Ureter (tissue), 1 donor: ENCODE measurements around the gene AOX1. TPM values are rescaled to one million over a fixed set of nuclear protein-coding genes. Genes with fewer than 3 reads are reported as not detected.
"Not testable (repeated sequence)": the region's sequence is repeated elsewhere in the genome, so short reads cannot be mapped to it uniquely, and the experiment has no call there.

Experiments
- DNase-seq: peaks from one replicate; pipeline ENCODE4 v3.0.0-alpha.2; 2020; ENCODE audit warnings: low spot score
- total RNA-seq: library from RNA; stranded (reverse); gene quantifications from one replicate; pipeline ENCODE4 v1.2.4, GENCODE V29; 2023
- donor health status: DM: yes; HTN: yes; CAD: no.

AOX1 gene
- total RNA-seq, 1 donor from 2014 or later, result 56.6 TPM

DNA sequence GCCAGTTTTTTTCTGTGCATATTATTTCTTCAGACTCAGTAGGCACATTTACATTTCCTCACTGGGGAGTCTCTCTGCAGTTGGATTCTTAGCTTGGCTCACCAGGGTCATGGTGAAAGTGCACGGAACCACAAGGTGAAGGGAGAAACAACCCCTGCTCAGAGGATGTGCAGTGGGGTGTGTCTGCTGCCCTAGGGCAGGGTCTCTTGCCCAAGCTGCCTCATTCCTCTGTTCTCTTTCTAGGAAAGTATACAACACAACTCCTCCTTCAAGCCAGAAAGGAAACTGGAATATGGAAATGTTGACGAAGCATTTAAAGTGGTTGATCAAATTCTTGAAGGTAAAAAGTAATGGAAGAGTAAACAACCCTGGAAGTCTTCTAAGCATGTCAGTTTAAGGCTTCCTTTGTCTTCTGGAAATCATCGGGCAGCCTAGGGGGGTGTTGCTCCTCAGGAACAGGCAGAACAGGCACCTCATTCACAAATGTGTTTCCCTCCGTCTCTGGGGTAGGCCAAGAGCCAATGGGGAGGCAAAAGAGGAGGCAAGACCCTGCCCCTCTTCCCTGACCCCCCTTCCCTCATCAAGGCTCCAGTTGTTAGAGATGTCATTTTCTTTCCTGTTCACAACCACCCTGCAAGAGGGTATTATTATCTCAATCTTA, 41.4 kb downstream of the AOX1 start:
- DNase-seq, result no peak

- not testable (repeated sequence) for DNase-seq
These were observed 42.6 kb downstream of the AOX1 start for GRCh38 chr2:200628461-200628860.

- no peak for DNase-seq
These were observed 45.5 kb downstream of the AOX1 start for GRCh38 chr2:200631287-200631686.

DNA sequence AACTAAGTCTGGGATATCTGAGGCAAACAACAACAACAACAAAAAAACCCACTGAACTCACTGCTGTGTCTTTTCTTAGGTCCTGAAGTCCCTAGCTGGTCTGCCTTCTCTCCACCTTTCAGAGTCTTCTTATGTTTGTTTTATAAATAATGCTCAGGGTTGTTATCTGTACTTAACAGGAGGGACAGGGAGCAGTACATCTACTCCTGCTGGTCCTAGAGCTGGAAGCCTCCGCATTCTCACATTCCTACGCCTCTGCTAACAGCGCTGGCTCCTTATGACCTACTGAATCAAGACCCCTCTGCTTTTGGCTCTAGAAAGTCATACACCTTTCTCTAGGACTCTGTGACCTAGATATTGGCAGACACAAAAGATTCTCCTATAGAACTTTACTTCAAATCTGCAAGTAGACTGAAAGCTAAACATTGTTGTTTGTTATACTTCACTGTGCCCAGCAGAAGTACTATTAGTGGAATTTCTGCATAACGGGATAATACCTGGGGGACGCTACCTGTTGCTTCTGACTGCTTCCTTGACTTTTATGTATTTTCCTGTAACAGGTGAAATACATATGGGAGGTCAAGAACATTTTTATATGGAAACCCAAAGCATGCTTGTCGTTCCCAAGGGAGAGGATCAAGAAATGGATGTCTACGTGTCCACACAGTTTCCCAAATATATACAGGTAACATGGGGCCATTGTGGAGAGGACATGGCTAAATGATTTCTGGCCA, 48.6 kb downstream of the AOX1 start:
- no peak for DNase-seq

DNA sequence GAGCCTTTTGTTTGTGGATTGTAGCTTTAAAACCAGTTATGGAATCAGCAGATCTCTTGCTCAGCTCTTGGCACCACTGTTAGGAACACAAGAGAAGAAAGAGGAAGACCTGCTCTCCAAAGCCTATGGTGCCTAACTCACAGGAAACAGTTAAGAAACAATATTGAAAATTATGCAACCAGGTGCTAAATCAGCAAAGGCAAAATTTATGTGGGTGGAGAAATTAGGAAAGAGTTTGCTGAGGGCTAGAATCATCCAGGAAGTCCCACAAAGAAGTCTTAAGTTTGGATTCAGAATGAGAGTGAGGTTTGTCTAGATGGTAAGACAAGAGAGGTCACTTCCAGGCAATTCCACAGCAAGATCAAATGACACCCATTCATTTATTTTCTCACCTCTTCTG, 49.4 kb downstream of the AOX1 start:
- DNase-seq, result no peak

- DNase-seq, result no peak
These were observed 52.1 kb downstream of the AOX1 start for GRCh38 chr2:200637901-200638300.

DNA sequence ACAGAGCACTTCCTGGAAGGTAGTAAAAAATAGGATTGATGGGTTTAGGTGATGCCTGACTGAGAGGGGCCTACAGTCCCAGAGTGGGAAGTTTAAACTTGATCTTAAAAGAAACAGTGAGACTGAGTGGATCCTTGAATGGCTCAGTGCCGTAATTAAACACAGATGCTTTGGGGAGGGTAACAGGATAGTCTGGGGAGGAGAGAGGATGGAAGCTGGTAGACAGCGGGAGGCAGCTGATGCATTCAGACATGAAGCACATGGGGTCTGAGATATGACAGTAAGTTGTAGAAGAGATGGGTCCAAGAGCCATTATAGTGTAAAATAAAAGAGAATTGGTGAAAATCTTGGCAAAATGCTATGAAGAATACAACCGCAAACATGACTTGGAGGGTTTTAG, 54.4 kb downstream of the AOX1 start:
- DNase-seq, result no peak

- DNase-seq, result no peak
These were observed 55.1 kb downstream of the AOX1 start for GRCh38 chr2:200640901-200641300.

- not testable (repeated sequence) for DNase-seq
These were observed 62.9 kb downstream of the AOX1 start for GRCh38 chr2:200648518-200649281.

- DNase-seq, result no peak
These were observed 63.9 kb downstream of the AOX1 start for GRCh38 chr2:200649724-200650123.

DNA sequence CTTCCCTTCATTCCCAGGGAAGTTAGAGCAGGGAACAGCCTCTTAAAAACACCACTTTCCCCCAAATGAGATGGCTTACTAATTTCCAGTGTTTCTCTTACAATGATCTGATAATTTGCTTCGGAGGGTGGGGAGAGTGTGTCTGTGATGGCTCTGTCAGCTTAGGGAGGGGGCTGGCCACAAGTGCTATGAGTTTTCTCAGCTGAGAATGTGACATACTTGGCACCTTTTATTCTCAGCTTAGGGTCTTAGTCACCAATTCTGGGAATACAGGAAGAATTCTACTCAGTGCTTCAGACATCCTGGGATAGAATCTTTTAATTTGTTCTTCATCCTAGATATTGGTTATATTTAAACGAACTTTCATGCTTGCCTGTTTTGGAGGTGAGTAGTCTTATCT, 64.4 kb downstream of the AOX1 start:
- DNase-seq, result no peak

DNA sequence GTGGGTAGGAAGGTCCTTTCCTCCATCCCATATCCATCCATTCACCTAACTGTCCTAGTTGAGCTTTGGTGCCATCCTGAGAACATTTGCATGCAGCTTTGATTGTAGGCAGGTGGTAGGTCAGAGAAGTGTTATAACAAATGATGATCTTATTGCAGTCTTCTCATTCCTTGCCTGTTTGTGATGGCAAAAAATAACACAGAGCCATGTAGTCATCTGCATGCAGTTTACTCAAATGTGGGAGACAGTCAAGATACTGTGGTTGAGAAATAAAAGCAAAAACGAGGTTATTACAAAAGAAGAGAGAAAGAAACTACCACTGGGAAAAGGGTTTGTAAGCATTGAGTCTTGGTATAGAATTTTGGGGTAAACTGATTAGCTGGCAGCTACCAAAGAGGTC, 66.3 kb downstream of the AOX1 start:
- DNase-seq, result no peak

GRCh38 chr2:200653021-200653420, 67.2 kb downstream of the AOX1 start:
- no peak for DNase-seq

DNA sequence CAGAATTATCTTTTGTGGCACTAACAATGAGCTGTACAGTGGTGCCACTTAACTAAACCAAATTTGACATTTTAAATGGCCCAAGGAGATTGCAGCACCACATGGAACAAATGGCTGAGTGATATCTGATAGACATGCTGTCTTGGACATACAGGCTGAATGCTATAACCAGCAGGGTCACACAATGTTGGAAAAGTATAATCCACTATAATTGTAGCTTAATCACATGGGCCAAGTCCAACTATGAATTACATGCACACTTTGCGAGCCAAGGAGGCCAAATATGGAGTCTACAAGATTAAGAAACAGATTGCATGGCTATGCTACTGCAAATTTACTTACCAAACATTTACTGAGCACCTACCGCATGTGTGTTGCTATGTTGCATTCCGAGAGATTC, 69.0 kb downstream of the AOX1 start:
- no peak for DNase-seq

DNA sequence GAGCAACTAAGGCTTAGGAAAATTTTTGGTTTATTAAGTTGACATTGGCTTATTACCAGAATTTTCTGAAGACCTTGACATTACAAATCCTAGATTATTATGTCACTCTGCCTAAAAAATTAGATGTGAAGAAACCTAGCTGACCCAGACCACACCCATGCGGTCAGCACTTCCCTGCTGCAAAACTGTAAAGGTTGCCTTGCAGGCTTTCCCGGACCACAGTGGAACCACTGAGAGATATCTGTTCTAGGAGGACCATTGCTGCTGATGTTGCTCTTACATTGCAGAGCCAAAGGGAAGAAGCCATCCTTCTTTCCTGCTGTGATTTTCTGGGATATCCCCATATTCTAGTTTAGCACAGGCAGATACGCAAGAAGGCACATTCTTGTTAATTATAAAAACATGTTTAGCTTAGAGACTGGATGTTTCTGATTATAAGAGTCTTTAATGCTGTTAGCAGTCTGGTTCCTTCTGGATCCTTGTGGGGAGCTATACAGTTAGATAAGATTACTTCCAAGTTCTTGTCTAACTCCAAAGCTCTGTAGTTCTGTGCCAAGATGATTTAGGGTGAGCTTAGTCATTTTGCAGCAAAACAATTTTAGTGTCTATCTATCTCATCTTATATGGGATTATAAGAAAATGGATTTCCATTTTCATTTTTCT, 70.2 kb downstream of the AOX1 start:
- DNase-seq, result no peak

GRCh38 chr2:200658278-200658864, 72.6 kb downstream of the AOX1 start:
- no peak for DNase-seq

- no peak for DNase-seq
These were observed 73.6 kb downstream of the AOX1 start for GRCh38 chr2:200659410-200659809.

- DNase-seq, result no peak
These were observed 75.7 kb downstream of the AOX1 start for GRCh38 chr2:200661477-200661876.

- no peak for DNase-seq
These were observed 76.9 kb downstream of the AOX1 start for GRCh38 chr2:200662727-200663126.

GRCh38 chr2:200664770-200665494, 79.1 kb downstream of the AOX1 start:
- no peak for DNase-seq
